ENCODE measurements around the gene ASCC1.

DNA sequence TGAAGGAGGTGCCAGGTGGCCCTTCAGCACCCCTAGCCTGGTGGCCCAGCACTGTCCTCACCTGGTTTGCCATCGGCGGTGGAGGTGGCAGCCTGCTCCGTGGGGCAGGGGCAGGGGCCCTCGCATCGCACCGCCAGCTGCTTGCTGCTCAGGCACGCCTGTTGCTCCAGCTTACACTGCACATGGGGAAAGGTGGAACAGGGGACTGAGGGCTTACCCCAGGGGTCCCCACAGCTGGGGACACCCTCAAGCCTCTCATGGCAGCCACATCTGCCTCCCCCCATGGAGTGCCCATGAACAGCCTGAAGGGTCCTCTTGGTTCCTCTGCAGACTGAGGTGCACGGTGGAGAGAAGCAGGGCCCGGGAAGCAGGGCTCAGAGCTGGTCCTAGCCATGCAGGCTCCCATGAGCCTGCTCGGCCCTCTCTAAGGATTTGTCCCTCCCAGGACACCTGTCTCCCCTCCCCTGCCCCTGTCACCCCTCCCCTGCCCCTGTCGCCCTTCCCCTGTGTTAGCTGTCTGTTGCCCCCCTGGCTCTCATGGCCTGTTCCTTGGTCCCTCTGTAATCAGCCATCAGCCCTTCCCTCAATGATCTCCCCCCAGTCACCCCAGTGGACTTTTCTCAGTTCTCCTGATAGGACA is 147.8 kb downstream of the ASCC1 start:
- TF ChIP-seq CTCF (IDR thresholded peaks at IDR 0.05) = no peak
- TF ChIP-seq POLR2A (IDR thresholded peaks at IDR 0.05) = no peak
